Endothelial cell of umbilical vein (primary cell): ENCODE results near the gene KANSL1L. TPM values are rescaled to one million over a fixed set of nuclear protein-coding genes. Genes with fewer than 3 reads are reported as not detected.

Experiments
- BruUV-seq: library from RNA; stranded (reverse); fragments of 400-500 nt; replicated peaks from 2 replicates; lab custom pipeline; 2021; lab: Mats Ljungman, UMichigan
- CTCF ChIA-PET: fragments of 300-600, 350-600 bp; sonication (Branson Sonifier 250); formaldehyde crosslinking; loops from one replicate; lab custom pipeline; 2021; ENCODE audit warnings: antibody characterized with exemption, inconsistent platforms; lab: Charles Lee
- POLR2A ChIA-PET: fragments of 300-600, 350-600 bp; sonication (Branson Sonifier 250); formaldehyde crosslinking; loops from one replicate; lab custom pipeline; 2021; ENCODE audit warnings: antibody characterized with exemption, inconsistent platforms; lab: Charles Lee
- DNase-seq: peaks from one replicate; pipeline ENCODE4 v3.0.0-alpha.2; 2011; ENCODE audit warnings: low read depth, low spot score
- FAIRE-seq: peaks from 2 replicates; lab custom pipeline; 2011; peaks lifted over from hg19 to GRCh38; lab: Jason Lieb, UNC
- H2AFZ ChIP-seq: 2 replicates; pipeline ENCODE4 v1.6.0; 2012; ENCODE audit warnings: low read depth, low read length, control low read depth, inconsistent platforms
- H3K27ac ChIP-seq: 2 replicates; pipeline ENCODE4 v1.5.1; 2011; ENCODE audit warnings: low read depth, mild to moderate bottlenecking, control low read depth, low read length, moderate library complexity; ENCODE audit not compliant: insufficient read depth
- H3K27me3 ChIP-seq, 2 experiments: 2 replicates each; pipeline versions ENCODE4 v1.6.0 to v1.6.1; 2011; ENCODE audit warnings: low read length in 2 of 2, mixed read lengths in 1 of 2; ENCODE audit not compliant: control insufficient read depth in 2 of 2, insufficient read depth in 2 of 2
- H3K36me3 ChIP-seq, 2 experiments: 2 replicates in 1 of 2; 3 replicates in 1 of 2; pipeline ENCODE4 v1.5.1; 2011; ENCODE audit warnings: low read length in 2 of 2, mild to moderate bottlenecking in 1 of 2, moderate library complexity in 1 of 2; ENCODE audit not compliant: control insufficient read depth in 2 of 2, insufficient read depth in 2 of 2; ENCODE audit errors: extremely low read depth in 1 of 2
- H3K4me1 ChIP-seq: 3 replicates; pipeline ENCODE4 v1.5.1; 2011; ENCODE audit warnings: mild to moderate bottlenecking, low read length; ENCODE audit not compliant: control insufficient read depth, insufficient read depth; ENCODE audit errors: extremely low read depth
- H3K4me2 ChIP-seq: 2 replicates; pipeline ENCODE4 v1.6.1; 2011; ENCODE audit warnings: low read length, control low read depth, mixed read lengths; ENCODE audit not compliant: insufficient read depth
- H3K4me3 ChIP-seq, 3 experiments: fragments of 200-600 bp in 1 of 3; sonication (generic), shearing (Covaris generic) in 1 of 3; replicated peaks in 1 of 3; 2 replicates each; pipeline ENCODE4 v1.5.1; 2011 to 2016; ENCODE audit warnings: control low read depth in 3 of 3, low read length in 3 of 3, mild to moderate bottlenecking in 2 of 3, inconsistent platforms in 1 of 3, low read depth in 1 of 3, moderate library complexity in 1 of 3; ENCODE audit not compliant: insufficient read depth in 1 of 3
- H3K79me2 ChIP-seq: 2 replicates; pipeline ENCODE4 v1.6.0; 2012; ENCODE audit warnings: low read length, inconsistent platforms; ENCODE audit not compliant: control insufficient read depth, insufficient read depth
- H3K9ac ChIP-seq: replicated peaks from 2 replicates; pipeline ENCODE3; 2011; ENCODE audit warnings: low read length, control low read depth; ENCODE audit not compliant: insufficient read depth; ENCODE audit errors: extremely low read depth
- H3K9me1 ChIP-seq: replicated peaks from 3 replicates; pipeline ENCODE4 v1.6.0; 2011; ENCODE audit warnings: mild to moderate bottlenecking, low read length; ENCODE audit not compliant: control insufficient read depth, insufficient read depth; ENCODE audit errors: extremely low read depth
- H3K9me3 ChIP-seq: replicated peaks from 2 replicates; pipeline ENCODE4 v1.5.1; 2012; ENCODE audit warnings: low read length, inconsistent platforms; ENCODE audit not compliant: control insufficient read depth, insufficient read depth
- H4K20me1 ChIP-seq: replicated peaks from 2 replicates; pipeline ENCODE3; 2011; ENCODE audit warnings: mild to moderate bottlenecking, low read length; ENCODE audit not compliant: control insufficient read depth, insufficient read depth; ENCODE audit errors: extremely low read depth
- EZH2 ChIP-seq: IDR thresholded peaks from 2 replicates; pipeline ENCODE4 v1.6.1; 2012; ENCODE audit warnings: borderline replicate concordance, low read depth, mild to moderate bottlenecking, moderate library complexity, low read length, inconsistent platforms; ENCODE audit not compliant: severe bottlenecking
- FOS ChIP-seq: IDR thresholded peaks from 2 replicates; pipeline ENCODE4 v1.6.1; 2011; ENCODE audit warnings: mild to moderate bottlenecking, low read length, moderate library complexity, borderline replicate concordance; ENCODE audit not compliant: insufficient read depth
- GATA2 ChIP-seq: IDR thresholded peaks from 2 replicates; pipeline ENCODE4 v1.7.0; 2011; ENCODE audit warnings: low read depth, mild to moderate bottlenecking, moderate library complexity, mixed read lengths, low read length; ENCODE audit not compliant: insufficient read length, insufficient read depth
- JUN ChIP-seq: IDR thresholded peaks from 2 replicates; pipeline ENCODE4 v1.6.1; 2011; ENCODE audit warnings: borderline replicate concordance, low read depth; ENCODE audit not compliant: insufficient read length, insufficient read depth
- MYC ChIP-seq: IDR thresholded peaks from one replicate; pipeline ENCODE4 v1.6.1; 2011; ENCODE audit warnings: mild to moderate bottlenecking, low read depth, low read length
- POLR2A ChIP-seq: IDR thresholded peaks from 2 replicates; pipeline ENCODE4 v1.6.1; 2012; ENCODE audit warnings: low read depth, mild to moderate bottlenecking, control low read depth, low read length
- POLR2AphosphoS5 ChIP-seq: IDR thresholded peaks from 2 replicates; pipeline ENCODE4 v1.6.1; 2012; ENCODE audit warnings: low read depth, mild to moderate bottlenecking, control low read depth, low read length, moderate library complexity; ENCODE audit not compliant: insufficient read depth
- dilution Hi-C: fragments of 300-500 bp; cut with MboI; formaldehyde crosslinking; loops from one replicate; pipeline ENCODE4 v1.15.0; 2019; ENCODE audit warnings: low sequenced_read_pairs; ENCODE audit not compliant: extremely low pct_ligation_motif_present
- intact Hi-C: fragments of 100-400 bp; cut with micrococcal nuclease; formaldehyde crosslinking; loops from one replicate; pipeline ENCODE4 v1.10.0; 2022
- polyA plus RNA-seq, 4 experiments: library from polyadenylated mRNA; depleted of rRNA in 3 of 4; stranded (reverse) in 3 of 4; unstranded in 1 of 4; fragments of >200 nt; gene quantifications; 2 replicates each; pipeline versions ENCODE4 v1.2.1 to v1.2.3, GENCODE V29; 2011 to 2012; ENCODE audit warnings: missing spikeins in 1 of 4
- total RNA-seq: library from RNA; stranded (reverse); gene quantifications from 2 replicates; pipeline ENCODE4 v1.2.3, GENCODE V29; 2021
- TF ChIP-seq, protein P1 (sequence below), 2 donors: IDR thresholded peaks; 1 replicate in 1 of 2; 2 replicates in 1 of 2; pipeline ENCODE4 v1.5.1; 2011; ENCODE audit warnings: low read length in 2 of 2, mild to moderate bottlenecking in 2 of 2, moderate library complexity in 2 of 2, control low read depth in 1 of 2, inconsistent platforms in 1 of 2, low read depth in 1 of 2; ENCODE audit not compliant: insufficient read depth in 1 of 2; ENCODE audit errors: extremely low read depth in 1 of 2
- TF ChIP-seq, protein P2 (sequence below): IDR thresholded peaks from 2 replicates; pipeline ENCODE4 v1.6.1; 2011; ENCODE audit not compliant: insufficient read depth, insufficient read length

KANSL1L gene
- total and polyA plus RNA-seq, 2 donors (not counting 3 experiments of a cell fraction or from before 2014, with no cell fraction given): 4.3 to 14.0 TPM

GRCh38 chr2:210128961-210129360 lies 42.2 kb downstream of the KANSL1L start:
- no peak for TF ChIP-seq JUN
- TF ChIP-seq, protein P1, sequence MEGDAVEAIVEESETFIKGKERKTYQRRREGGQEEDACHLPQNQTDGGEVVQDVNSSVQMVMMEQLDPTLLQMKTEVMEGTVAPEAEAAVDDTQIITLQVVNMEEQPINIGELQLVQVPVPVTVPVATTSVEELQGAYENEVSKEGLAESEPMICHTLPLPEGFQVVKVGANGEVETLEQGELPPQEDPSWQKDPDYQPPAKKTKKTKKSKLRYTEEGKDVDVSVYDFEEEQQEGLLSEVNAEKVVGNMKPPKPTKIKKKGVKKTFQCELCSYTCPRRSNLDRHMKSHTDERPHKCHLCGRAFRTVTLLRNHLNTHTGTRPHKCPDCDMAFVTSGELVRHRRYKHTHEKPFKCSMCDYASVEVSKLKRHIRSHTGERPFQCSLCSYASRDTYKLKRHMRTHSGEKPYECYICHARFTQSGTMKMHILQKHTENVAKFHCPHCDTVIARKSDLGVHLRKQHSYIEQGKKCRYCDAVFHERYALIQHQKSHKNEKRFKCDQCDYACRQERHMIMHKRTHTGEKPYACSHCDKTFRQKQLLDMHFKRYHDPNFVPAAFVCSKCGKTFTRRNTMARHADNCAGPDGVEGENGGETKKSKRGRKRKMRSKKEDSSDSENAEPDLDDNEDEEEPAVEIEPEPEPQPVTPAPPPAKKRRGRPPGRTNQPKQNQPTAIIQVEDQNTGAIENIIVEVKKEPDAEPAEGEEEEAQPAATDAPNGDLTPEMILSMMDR (IDR thresholded peaks at IDR 0.05; ENCODE audit: extremely low read depth in 1 of 2, insufficient read depth in 1 of 2, low read depth in 1 of 2, low read length in 2 of 2): no peak
- TF ChIP-seq, protein P2, sequence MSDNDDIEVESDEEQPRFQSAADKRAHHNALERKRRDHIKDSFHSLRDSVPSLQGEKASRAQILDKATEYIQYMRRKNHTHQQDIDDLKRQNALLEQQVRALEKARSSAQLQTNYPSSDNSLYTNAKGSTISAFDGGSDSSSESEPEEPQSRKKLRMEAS: no peak
- no peak for TF ChIP-seq POLR2AphosphoS5
- TF ChIP-seq MYC: no peak
- TF ChIP-seq POLR2A: no peak
- no peak for TF ChIP-seq GATA2
- no peak for TF ChIP-seq FOS
- no peak for TF ChIP-seq EZH2
- Histone ChIP-seq H3K4me3 (no peak overlapping the region), H3K4me2 (no peak overlapping the region), H3K9me3 (no peaks in the 10 kb centered on the region), H3K27ac (no peak overlapping the region), H3K9me1 (no peaks in the 10 kb centered on the region), H4K20me1 (no peaks in the 10 kb centered on the region), H3K36me3 (no peaks in the 10 kb centered on the region), H2AFZ (no peak overlapping the region), H3K27me3 (no peaks in the 10 kb centered on the region), H3K4me1 (no peaks in the 10 kb centered on the region), H3K9ac (no peak overlapping the region), H3K79me2 (no peaks in the 10 kb centered on the region)
- BruUV-seq: no TSS peak
- ChIA-PET POLR2A (no interaction called here), CTCF (interaction anchor here (1.3 kb wide), 1 partner anchor 56 kb away, joined by 4 read pairs; no protein-coding TSS in a partner anchor)
- intact Hi-C loops: no loop called here
- DNase-seq (peak; percentile 21), FAIRE-seq (no peak)
- dilution Hi-C loops: no loop called here
